ENCODE data around the gene UTP4.

The UTP4 gene

DNA sequence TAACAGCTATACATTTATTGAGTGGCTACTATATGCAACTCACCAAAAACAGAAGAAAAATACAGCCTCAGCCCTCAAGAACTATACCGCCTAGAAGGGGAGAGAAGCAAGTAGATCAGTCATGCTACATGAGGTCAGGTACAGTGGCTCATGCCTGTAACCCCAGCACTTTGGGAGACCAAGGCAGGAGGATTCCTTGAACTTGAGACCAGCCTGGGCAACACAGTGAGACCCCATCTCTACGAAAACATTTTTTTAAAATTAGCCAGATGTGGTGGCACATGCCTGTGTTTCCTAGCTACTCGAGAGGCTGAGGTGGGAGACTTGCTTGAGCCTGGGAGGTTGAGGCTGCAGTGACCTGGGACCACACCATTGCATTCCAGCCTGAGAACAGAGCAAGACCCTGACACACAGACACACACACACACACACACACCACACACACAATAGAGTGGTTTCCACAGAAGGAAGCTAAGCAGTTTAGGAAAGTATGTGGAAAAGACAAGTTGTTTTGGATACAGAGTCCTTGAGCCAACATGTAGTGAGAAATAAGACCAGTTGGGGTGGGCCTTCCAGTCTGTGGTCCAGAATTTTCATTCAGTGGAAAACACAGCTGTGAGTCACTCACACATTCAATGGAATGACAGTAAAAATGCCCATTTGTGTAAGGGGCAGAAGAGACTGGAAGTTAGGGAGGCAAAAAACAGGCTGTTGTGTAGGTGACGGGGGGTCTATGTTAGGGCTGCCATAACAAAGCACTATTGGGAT lies 43.8 kb downstream of the UTP4 start:
- DNase-seq (ENCODE audit: low spot score) = peak; percentile 53

DNA sequence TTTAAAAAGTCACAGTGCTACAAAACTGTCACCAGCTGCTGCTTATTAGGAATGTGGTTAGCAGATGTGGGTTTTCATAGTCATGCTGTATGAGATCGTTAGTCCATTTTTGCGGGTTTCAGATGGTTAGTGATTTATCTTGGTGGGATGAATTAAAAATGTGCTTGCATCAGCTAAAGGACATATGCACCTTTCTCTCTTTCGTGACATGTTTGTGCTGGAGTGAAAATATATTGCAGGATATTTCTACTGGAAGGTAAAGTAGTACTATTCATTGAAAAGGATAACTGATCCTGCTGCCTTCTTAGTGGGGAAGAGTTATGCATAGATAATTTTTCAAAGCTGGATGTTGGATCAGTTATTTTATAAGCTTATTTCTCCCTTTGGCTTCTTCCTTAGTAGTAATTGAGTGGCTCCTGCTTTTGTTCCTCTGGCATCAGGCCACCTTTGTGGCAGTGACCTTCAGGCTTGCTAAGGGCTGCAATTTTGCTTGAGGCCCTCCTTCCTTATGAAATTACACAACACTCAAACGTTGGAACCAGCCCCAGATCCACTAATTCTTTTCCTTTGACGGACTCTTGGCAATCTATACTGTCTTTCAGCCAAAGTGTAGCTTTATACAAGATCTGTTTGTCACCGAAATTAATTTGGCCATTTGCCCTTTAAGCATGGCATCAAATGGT lies 47.0 kb downstream of the UTP4 start:
- DNase-seq (ENCODE audit: low spot score) = peak; percentile 61

DNA sequence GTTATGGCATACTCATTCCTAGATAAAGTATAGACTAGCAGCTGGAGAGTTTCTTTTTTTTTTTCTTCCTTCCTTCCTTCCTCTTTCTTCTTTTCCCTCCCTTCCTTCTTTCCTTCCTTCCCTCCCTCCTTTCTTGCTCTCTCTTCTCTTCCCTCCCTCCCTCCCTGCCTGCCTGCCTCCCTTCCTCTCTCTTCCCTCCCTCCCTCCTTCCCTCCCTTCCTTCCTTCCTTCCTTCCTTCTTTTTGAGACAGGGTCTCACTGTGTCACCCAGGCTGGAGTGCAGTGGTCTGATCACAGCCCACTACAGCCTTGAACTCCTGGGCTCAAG lies 47.5 kb downstream of the UTP4 start:
- DNase-seq (ENCODE audit: low spot score) = no peak

- DNase-seq (ENCODE audit: low spot score) = no peak
Measured at GRCh38 chr16:69182730-69183416, 50.4 kb downstream of the UTP4 start.

GRCh38 chr16:69186642-69187445 lies 54.4 kb downstream of the UTP4 start, which contains the start of gene SNTB2:
Gene SNTB2 (plus strand): TSS chr16:69187164. CDS start chr16:69187167, 3 bp downstream.
- peak; percentile 93 for DNase-seq (ENCODE audit: low spot score)

GRCh38 chr16:69187446-69188235 lies 55.2 kb downstream of the UTP4 start:
- DNase-seq (ENCODE audit: low spot score) = peak; percentile 72

GRCh38 chr16:69188236-69188549 lies 55.7 kb downstream of the UTP4 start:
- DNase-seq (ENCODE audit: low spot score) = peak; percentile 42

- DNase-seq (ENCODE audit: low spot score) = peak; percentile 30
Measured at GRCh38 chr16:69188716-69189115, 56.3 kb downstream of the UTP4 start.

- DNase-seq (ENCODE audit: low spot score) = no peak
Measured at GRCh38 chr16:69190046-69190588, 57.7 kb downstream of the UTP4 start.

DNA sequence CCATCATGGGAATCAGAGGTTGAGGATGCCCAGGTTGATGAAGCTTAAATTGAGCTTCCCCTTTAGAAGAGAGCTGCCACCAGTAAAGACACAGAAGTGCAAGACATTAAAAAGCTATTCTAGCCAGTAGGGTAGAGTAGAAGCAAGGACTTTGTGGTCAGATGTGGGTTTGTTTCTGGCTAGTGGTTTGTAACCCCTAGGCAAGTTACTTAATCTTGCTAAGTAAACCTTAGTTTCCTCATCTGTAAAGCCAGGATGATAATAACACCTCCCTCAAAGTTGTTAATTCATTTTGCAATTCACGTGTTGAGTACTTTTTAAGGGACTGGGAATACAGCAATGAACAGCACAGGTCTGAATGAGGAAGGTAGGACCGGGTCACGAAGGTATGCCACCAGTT lies 58.1 kb downstream of the UTP4 start:
- no peak for DNase-seq (ENCODE audit: low spot score)

- no peak for DNase-seq (ENCODE audit: low spot score)
Measured at GRCh38 chr16:69191136-69191535, 58.7 kb downstream of the UTP4 start.

- no peak for DNase-seq (ENCODE audit: low spot score)
Measured at GRCh38 chr16:69193855-69194254, 61.4 kb downstream of the UTP4 start.

DNA sequence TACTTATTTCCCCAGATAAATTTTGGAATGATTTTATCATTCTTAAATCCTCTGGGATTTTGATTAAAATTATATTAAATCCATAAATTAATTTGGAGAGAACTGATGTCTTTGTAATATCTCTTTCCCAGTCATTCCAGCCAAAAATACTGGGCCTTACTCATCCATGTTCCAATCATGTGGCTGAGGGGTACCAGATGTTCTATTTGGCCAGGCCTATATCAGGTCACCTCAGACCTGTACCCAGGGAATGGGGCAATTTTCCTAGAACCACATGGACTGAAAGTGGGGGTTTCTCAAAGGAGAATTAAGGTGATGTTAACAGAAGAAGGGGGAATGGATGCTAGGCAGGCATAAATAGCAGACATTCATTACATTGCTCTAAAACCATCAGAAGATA lies 62.0 kb downstream of the UTP4 start:
- DNase-seq (ENCODE audit: low spot score) = no peak

- no peak for DNase-seq (ENCODE audit: low spot score)
Measured at GRCh38 chr16:69195369-69196029, 63.0 kb downstream of the UTP4 start.

- no peak for DNase-seq (ENCODE audit: low spot score)
Measured at GRCh38 chr16:69197573-69197972, 65.1 kb downstream of the UTP4 start.

DNA sequence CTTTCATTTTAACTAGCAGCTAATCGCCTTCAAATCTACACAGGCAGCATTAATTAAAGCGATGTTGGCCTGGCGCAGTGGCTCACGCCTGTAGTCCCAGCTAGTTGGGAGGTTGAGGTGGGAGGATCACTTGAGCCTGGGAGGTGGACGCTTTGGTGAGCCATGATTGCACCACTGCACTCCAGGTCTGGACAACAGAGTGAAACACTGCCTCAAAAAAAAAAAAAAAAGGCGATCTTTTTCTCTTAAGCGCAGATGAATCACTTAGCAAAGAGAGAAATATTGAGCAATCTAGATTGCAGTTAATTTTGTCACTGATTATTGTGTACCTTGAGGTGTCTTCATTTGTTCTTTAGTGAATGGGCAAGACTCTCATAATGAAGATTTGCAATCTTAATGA lies 66.9 kb downstream of the UTP4 start:
- DNase-seq (ENCODE audit: low spot score) = no peak

DNA sequence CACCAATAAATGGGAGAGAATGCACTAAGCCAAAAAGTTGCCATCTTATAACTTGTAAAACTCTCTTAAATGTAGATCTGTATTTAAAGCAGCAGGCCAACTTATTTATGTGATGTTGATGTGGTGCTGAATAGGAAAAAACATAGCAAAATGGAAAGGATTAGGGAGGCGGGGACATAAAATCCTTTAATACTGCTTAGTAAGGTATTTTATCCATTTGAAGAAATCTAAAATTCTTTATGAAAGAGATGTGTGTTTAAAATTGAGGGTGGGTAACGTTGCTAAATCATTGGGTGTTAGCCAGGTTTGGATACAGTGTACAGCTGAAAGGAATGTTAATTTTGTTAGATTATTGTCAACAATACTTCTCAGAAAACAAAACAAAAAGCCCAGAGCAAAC lies 68.8 kb downstream of the UTP4 start:
- no peak for DNase-seq (ENCODE audit: low spot score)

DNA sequence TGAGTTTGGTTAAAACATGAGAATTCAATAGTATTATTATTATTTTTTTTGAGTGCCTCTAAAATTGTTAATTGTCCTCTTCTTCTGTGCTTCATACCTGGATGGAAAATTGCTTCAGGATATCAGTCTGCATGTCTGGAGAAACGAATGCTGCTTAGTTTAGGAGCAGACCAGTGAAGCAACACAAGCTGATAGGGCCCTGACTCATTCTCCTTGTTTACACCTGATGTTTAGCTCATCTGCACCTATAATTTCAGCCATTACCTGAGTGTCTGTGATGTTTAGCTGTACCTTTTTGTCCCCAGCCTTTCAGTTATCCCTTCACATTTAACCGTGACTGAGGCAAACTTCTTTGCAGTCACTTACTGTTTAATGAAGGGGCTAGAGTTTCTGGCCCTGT lies 69.3 kb downstream of the UTP4 start:
- DNase-seq (ENCODE audit: low spot score) = no peak

GRCh38 chr16:69204172-69204571 lies 71.7 kb downstream of the UTP4 start:
- no peak for DNase-seq (ENCODE audit: low spot score)

DNA sequence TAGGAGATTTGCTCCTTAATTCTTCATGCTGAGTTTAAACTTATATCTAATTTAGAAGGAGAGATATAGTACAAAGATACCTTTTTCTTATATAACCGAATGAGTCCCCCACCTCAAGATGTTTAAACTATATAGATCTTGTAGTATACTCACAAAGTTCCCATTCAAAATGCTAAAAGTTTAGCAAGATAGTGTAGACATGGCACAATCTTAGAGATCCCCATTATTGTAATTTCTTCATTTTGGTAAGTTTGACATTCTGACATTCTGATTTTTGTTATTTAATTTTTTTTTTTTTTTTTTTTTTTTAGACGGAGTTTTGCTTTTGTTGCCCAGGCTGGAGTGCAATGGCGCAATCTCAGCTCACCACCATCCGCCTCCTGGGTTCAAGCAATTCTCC lies 77.3 kb downstream of the UTP4 start:
- DNase-seq (ENCODE audit: low spot score) = no peak

DNA sequence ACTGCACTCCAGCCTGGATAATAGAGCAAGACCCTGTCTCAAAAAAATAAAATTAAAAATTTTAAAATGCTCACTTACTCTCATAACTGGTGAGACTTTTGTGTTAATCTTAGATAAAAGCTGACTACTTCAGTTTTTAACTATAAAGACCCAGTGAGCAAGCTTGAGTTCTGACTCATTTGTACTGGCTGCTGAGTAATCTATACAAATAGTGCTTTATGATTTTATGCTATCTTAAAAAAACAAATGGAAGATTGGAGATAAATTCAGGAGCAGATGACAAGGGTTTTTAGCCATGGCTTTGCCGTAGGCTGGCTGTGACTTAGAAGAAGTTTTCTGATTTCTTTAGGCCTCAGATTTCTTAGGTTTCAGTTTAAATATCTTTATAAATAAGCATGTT lies 85.0 kb downstream of the UTP4 start:
- peak; percentile 27 for DNase-seq (ENCODE audit: low spot score)
